IPS-18c (cell line): ENCODE results near the gene TTLL5.

Source experiments
- H3K4me3 ChIP-seq: 2 replicates; pipeline ENCODE4 v1.7.0; 2013; ENCODE audit warnings: low read depth, mild to moderate bottlenecking, low read length, moderate library complexity; ENCODE audit not compliant: insufficient read depth
- H3K9me3 ChIP-seq: one replicate; pipeline ENCODE4 v1.6.1; 2013; ENCODE audit warnings: mild to moderate bottlenecking, low read length, moderate library complexity; ENCODE audit not compliant: control insufficient read depth, insufficient read depth

Gene TTLL5

GRCh38 chr14:75985618-75986438, 324.8 kb downstream of the TTLL5 start, which contains the start of gene IFT43:
IFT43 (plus strand) TSS chr14:75985763; CDS start chr14:75985787, 24 bp downstream.
- Histone ChIP-seq H3K9me3 (peaks cover 2% of the 10 kb centered on the region), H3K4me3 (peak within 1 kb of the TSS; percentile 95)

- Histone ChIP-seq H3K9me3 (peaks cover 2% of the 10 kb centered on the region), H3K4me3 (peak overlapping the region; percentile 95)
Observed at GRCh38 chr14:75986439-75986765, 325.4 kb downstream of the TTLL5 start.

GRCh38 chr14:75987201-75987970, 326.3 kb downstream of the TTLL5 start:
- H3K4me3 ChIP-seq, result no peak overlapping the region

GRCh38 chr14:75989134-75989533, 328.1 kb downstream of the TTLL5 start:
- no peak overlapping the region for H3K4me3 ChIP-seq
- H3K9me3 ChIP-seq, result no peaks in the 10 kb centered on the region

More at GRCh38 chr14:75987201-75987970, 326.3 kb downstream of the TTLL5 start:
- H3K9me3 ChIP-seq, result no peaks in the 10 kb centered on the region

GRCh38 chr14:75990297-75990696, 329.3 kb downstream of the TTLL5 start:
- H3K4me3 ChIP-seq, result no peak overlapping the region
- H3K9me3 ChIP-seq, result no peaks in the 10 kb centered on the region

- no peaks in the 10 kb centered on the region for H3K9me3 ChIP-seq
- no peak overlapping the region for H3K4me3 ChIP-seq
Observed at GRCh38 chr14:75991753-75992152, 330.7 kb downstream of the TTLL5 start.

GRCh38 chr14:75993567-75994041, 332.6 kb downstream of the TTLL5 start:
- Histone ChIP-seq H3K9me3 (no peaks in the 10 kb centered on the region), H3K4me3 (no peak overlapping the region)

- Histone ChIP-seq H3K9me3 (no peaks in the 10 kb centered on the region), H3K4me3 (no peak overlapping the region)
Observed at GRCh38 chr14:75995372-75996041, 334.5 kb downstream of the TTLL5 start.

- H3K9me3 ChIP-seq, result no peaks in the 10 kb centered on the region
Observed at GRCh38 chr14:75996488-75996887, 335.4 kb downstream of the TTLL5 start.

GRCh38 chr14:75999511-76000190, 338.6 kb downstream of the TTLL5 start:
- H3K4me3 ChIP-seq, result no peak overlapping the region
- H3K9me3 ChIP-seq, result no peaks in the 10 kb centered on the region

More at GRCh38 chr14:75996488-75996887, 335.4 kb downstream of the TTLL5 start:
- H3K4me3 ChIP-seq, result no peak overlapping the region

- Histone ChIP-seq H3K9me3 (no peaks in the 10 kb centered on the region), H3K4me3 (no peak overlapping the region)
Observed at GRCh38 chr14:76002383-76002782, 341.3 kb downstream of the TTLL5 start.
